Activated naive CD8-positive, alpha-beta T cell treated with anti-CD3 and anti-CD28 coated beads, Interleukin-2, amount 10 ng/mL, durations not matched to agents 7 days and 5 days (primary cell): ENCODE results near the gene LRRC27. TPM values are rescaled to one million over a fixed set of nuclear protein-coding genes. Genes with fewer than 3 reads are reported as not detected.
A peak's percentile ranks its signal among the peaks of the same experiment; 100 is the strongest.

ENCODE experiments used
- ATAC-seq: fragments of 150-1000 bp; cut with Tn5 transposase; one replicate; pipeline ENCODE4 v1.10.0; 2021; ENCODE audit warnings: low read depth, moderate library complexity
- POLR2A ChIA-PET: fragments of 350-600 bp; sonication (Branson Sonifier 250); formaldehyde crosslinking; loops from one replicate; lab custom pipeline; 2021; ENCODE audit warnings: antibody characterized with exemption; lab: Charles Lee
- DNase-seq: peaks from one replicate; pipeline ENCODE4 v3.0.0; 2021
- H3K27ac Mint-ChIP-seq: one replicate; pipeline ENCODE4 v1.8.0; 2022; ENCODE audit warnings: mild to moderate bottlenecking, mixed read lengths
- H3K27me3 Mint-ChIP-seq: one replicate; pipeline ENCODE4 v1.8.0; 2022; ENCODE audit warnings: mild to moderate bottlenecking, moderate library complexity, mixed read lengths
- H3K36me3 Mint-ChIP-seq: one replicate; pipeline ENCODE4 v1.8.0; 2021; ENCODE audit warnings: mild to moderate bottlenecking, mixed read lengths
- H3K4me1 Mint-ChIP-seq: one replicate; pipeline ENCODE4 v1.8.0; 2021; ENCODE audit warnings: mixed read lengths
- H3K4me3 Mint-ChIP-seq: one replicate; pipeline ENCODE4 v1.8.0; 2022; ENCODE audit warnings: mild to moderate bottlenecking, moderate library complexity, mixed read lengths
- H3K9me3 Mint-ChIP-seq: one replicate; pipeline ENCODE4 v1.8.0; 2021; ENCODE audit warnings: mixed read lengths
- total RNA-seq, 2 experiments: library from RNA; stranded (reverse); gene quantifications; one replicate each; pipeline ENCODE4 v1.2.3, GENCODE V29; 2021

LRRC27 gene
- total RNA-seq, 2 experiments from 2014 or later: 4.7 to 6.3 TPM

DNA sequence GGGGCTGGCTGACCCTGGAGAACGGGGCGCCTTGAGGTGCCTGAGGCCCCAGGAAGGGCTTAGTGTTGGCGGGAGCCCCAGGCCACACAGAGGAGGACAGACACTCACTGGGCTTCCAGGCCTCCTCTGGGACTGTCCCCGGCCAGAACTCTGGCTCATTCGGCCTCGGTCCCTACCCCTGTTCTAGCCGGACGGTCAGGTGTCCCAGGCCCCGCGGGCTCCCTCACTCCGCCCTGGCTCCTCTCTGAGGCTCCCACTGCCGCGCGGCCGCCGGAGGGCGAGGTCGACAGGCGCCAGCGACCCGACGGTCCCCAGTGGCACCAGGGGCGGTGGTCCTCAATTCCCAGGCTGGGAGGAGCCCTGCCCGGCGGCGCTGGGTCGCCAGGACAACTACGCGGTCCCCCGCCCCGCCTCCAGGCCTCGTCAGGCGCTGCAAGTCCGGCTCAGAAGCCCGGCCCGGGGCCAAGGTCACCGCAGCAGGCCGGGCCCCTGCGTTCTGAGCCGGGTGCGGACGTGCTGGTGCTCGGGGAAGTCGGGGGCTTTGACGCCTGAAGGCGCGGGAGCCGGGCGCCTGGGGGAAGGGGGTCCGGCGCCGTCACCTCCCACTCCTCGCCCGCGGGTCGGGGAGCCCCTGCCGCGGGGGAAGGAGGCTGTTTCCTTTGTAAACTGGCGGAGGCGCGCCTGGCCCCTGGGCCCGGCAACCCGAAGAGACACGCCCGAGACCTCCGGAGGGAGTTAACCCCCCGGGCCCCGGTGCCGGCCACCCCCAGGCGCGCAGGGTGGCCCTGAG is 63.9 kb downstream of the LRRC27 start:
- ATAC-seq (peak; percentile 3), DNase-seq (no peak)
- Mint-ChIP-seq H3K27ac (no peak overlapping the region), H3K27me3 (peaks cover 2% of the 10 kb centered on the region), H3K36me3 (peaks cover 7% of the 10 kb centered on the region), H3K9me3 (peaks cover 7% of the 10 kb centered on the region), H3K4me3 (no peak overlapping the region), H3K4me1 (peaks cover 6% of the 10 kb centered on the region)
- POLR2A ChIA-PET: interaction anchor here (2.6 kb wide), 1 partner anchor 51 kb away, joined by 9 read pairs; no protein-coding TSS in a partner anchor

DNA sequence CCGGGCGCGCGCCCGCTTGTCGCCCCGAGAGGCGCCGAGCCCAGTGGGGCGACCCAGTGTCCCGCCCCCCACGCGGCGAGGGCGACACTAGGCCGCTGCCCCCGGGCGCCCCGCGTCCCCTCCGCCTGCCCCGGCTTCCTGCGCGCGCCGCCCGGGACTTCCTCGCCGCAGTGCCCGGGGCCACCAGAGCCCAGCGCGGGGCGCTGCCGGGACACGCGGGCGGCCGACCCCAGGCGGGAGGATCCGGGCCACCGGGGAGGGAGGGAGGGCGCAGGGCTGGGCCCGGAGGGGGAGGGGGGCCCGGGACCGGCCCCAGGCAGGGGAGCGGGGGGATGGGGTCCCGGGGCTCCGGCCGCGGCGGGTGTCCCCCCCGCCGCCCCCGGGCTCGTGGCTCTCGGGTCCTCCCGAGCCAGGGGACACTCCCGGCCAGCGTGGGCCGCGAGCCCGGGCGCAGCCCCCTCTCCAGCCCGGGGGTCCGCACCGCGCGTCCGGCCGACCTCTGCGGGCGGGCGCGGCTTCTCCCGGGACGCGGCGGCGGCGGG is 64.6 kb downstream of the LRRC27 start:
- peak; percentile 84 for DNase-seq
- Mint-ChIP-seq H3K4me3 (no peak overlapping the region), H3K27me3 (peaks cover 2% of the 10 kb centered on the region), H3K9me3 (peaks cover 7% of the 10 kb centered on the region), H3K36me3 (peaks cover 7% of the 10 kb centered on the region), H3K27ac (no peak overlapping the region), H3K4me1 (peaks cover 6% of the 10 kb centered on the region)
- peak; percentile 78 for ATAC-seq
- POLR2A ChIA-PET: interaction anchor here (1.0 to 4.0 kb wide), 3 partner anchors 11 to 51 kb away, joined by 3 to 33 read pairs (median 4); no protein-coding TSS in a partner anchor

DNA sequence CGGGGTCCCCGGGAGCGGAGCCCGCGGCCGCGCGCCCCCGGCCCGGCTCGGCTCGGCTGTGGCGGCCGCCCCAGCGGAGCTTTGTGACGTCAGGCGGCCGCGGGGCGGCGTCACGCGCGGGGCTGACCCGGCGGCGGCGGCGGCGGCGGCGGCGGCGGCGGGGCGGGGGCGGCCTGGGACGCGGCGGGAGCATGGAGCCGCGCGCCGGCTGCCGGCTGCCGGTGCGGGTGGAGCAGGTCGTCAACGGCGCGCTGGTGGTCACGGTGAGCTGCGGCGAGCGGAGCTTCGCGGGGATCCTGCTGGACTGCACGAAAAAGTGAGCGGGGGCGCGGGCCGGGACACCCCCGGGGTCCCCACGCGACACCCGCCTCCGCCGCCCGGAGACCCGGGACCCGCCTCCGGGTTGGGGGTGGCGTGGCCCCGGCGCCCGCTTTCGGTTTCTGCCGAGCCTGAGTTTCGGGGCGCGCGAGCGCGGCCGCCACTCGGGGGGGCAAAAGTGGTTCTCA is 65.1 kb downstream of the LRRC27 start, which contains the start of gene PWWP2B:
TSS of gene PWWP2B (plus strand) at position 165 of the 506 bp plus-strand sequence. CDS start at position 192, 27 bp downstream.
- H3K27ac Mint-ChIP-seq: peak within 1 kb of the TSS; percentile 92
- H3K9me3 Mint-ChIP-seq: peaks cover 5% of the 10 kb centered on the region
- peak; percentile 79 for DNase-seq
- peak within 1 kb of the TSS; percentile 89 for H3K4me3 Mint-ChIP-seq
- POLR2A ChIA-PET: interaction anchor here (1.0 to 4.0 kb wide), 4 partner anchors 11 to 50 kb away, joined by 3 to 33 read pairs (median 4); no protein-coding TSS in a partner anchor
- peak; percentile 35 for ATAC-seq
- H3K4me1 Mint-ChIP-seq: peaks cover 5% of the 10 kb centered on the region
- peaks cover 2% of the 10 kb centered on the region for H3K27me3 Mint-ChIP-seq
- peaks cover 5% of the 10 kb centered on the region for H3K36me3 Mint-ChIP-seq

DNA sequence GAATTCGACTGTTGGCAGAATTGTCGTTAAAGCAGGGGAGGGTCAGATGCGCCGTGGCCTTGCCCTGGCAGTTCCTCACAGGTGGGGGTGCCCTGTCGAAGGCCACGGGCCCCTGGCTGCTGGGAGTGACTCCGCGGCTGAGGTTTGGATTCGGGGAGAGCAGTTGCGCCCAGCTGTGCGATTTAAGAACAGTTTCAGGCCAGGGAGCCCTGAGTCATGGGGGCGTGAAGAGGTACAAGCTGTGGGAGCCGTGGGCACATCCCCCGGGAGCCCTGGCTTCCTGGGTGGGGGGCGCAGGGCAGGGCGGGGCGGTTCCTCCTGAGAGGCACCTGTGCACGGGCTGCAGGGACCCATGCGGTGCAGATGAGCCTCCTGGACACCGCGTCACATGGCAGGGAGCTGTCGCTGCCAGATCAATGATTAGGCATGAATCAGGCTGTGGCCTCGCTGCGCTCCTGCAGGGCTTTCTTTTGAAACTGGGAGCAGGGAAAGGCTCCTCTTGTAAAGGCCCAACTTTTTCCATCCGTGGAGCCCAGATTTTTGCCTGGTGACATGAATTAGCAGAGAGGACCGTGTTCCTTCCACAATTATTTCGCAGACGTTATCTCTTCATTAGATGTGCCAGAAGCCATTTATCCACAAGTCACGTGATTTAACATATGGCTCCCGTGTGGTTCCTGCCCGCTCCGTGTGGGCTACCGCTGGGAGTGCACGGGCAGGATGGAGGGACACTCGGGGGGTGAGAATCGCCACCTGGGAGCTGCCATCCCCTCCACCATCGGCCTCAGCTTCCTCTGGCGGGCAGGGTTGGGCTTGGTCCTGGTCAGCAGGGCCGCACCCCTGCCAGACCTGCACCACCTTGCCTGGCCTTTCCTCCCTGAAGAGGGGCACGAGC is 65.9 kb downstream of the LRRC27 start:
- Mint-ChIP-seq H3K4me1 (peaks cover 5% of the 10 kb centered on the region), H3K9me3 (no peaks in the 10 kb centered on the region), H3K27me3 (peaks cover 2% of the 10 kb centered on the region), H3K27ac (peak overlapping the region; percentile 92), H3K36me3 (no peaks in the 10 kb centered on the region), H3K4me3 (peak overlapping the region; percentile 89)
- peak; percentile 16 for ATAC-seq
- peak; percentile 61 for DNase-seq
- POLR2A ChIA-PET: interaction anchor here (0.8 to 4.0 kb wide), 6 partner anchors 10 to 49 kb away, joined by 3 to 33 read pairs (median 4); no protein-coding TSS in a partner anchor

DNA sequence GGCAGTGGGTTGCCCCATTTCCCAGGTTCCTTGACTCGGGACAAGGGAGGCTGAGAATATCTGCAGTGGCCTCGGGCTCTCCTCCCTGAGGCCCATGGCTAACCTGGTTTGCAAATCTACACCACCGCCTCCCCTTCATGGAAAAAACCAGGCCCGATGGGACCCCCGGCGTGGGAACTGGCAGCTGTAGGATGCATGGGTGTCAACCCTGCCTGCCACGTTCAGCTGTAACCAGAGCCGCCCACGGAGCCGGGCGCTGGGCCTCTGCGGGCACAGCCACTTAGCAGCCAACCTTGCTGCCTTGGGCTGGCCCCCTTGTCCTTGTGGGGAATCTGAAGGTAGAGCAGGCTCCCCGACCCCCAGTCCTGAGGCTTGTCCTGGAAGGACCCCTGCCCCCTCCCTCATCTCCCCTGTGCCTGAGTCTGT is 66.6 kb downstream of the LRRC27 start:
- peaks cover 2% of the 10 kb centered on the region for H3K27me3 Mint-ChIP-seq
- POLR2A ChIA-PET: interaction anchor here (0.8 to 4.0 kb wide), 3 partner anchors 11 to 49 kb away, joined by 3 to 33 read pairs (median 3); no protein-coding TSS in a partner anchor
- ATAC-seq: no peak
- no peaks in the 10 kb centered on the region for H3K9me3 Mint-ChIP-seq
- H3K4me3 Mint-ChIP-seq: peak overlapping the region; percentile 89
- peaks cover 5% of the 10 kb centered on the region for H3K4me1 Mint-ChIP-seq
- H3K27ac Mint-ChIP-seq: no peak overlapping the region
- H3K36me3 Mint-ChIP-seq: no peaks in the 10 kb centered on the region
- DNase-seq: no peak

DNA sequence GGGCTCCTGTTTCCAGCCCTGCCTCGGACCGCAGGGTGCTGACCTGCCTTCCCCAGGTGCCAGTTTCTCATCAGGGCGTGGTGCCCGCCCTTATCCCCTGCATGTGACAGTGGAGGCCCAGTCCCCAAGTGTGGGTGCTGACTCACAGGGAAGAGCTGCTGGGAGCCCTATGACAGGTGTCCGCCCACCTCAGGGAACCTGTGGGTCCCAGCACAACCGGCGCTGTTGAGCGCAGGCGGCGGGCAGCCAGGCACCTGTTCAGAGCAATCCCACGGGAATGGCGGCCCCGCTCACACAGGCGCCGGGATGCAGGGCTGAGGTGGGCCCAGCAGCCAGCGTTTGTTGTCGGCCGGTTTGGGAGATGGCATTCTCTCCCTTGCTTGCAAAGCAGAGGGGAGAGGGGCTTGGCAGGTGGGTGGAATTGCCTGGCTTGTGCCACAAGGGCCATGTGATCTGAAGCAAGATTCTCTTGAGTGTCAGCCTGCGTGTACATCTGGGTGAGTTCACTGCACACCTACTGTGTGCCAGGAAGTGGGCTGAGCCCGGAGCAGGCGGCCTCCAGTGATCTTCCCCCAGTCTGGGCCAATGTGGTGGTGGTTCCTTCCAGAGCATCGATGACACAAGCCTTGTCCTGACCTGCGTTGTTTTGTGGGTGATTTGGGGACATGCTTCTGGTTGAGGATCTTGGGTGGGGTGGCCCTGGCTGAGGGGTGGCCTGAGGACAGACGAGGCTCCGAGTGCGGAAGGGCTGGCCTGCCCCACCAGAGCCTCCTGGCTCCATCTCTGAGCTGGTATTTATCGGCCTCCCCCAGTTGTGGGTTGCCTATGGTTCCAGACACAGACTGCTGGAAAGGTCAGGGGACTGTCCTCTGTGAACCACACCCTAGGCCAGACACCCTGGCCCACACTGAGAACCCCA is 67.4 kb downstream of the LRRC27 start:
- no peaks in the 10 kb centered on the region for H3K27me3 Mint-ChIP-seq
- ATAC-seq (no peak), DNase-seq (no peak)
- POLR2A ChIA-PET: interaction anchor here (4.0 kb wide), 1 partner anchor 48 kb away, joined by 33 read pairs; no protein-coding TSS in a partner anchor
- H3K4me3 Mint-ChIP-seq: peak overlapping the region; percentile 39
- H3K36me3 Mint-ChIP-seq: no peaks in the 10 kb centered on the region
- H3K9me3 Mint-ChIP-seq: no peaks in the 10 kb centered on the region
- peaks cover 5% of the 10 kb centered on the region for H3K4me1 Mint-ChIP-seq
- no peak overlapping the region for H3K27ac Mint-ChIP-seq

DNA sequence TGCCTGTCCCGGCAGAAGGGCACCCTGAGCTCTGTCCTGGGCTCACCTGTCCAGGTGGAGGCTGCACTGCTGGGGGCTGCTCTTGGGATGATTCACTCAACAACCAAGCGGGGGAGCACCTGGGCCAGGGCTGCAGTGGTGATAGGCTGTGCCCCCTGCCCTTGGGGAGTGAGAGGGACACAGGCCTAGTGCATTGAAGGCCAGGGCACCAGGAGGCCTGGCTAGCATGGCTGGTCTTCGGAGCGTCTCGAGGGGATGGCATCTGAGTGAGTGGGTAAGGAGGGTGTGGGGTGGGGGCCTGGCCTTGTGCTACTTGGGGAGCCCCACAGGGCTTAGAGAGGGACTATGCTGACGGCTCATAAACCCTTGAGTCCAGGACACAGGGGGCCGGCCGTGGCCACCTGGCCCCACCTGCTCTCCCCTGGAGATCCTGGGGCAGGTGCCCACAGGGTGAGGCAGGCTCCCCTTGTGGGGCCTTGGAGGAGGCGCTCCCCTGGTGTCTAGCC is 68.1 kb downstream of the LRRC27 start:
- H3K27ac Mint-ChIP-seq: no peak overlapping the region
- H3K4me3 Mint-ChIP-seq: no peak overlapping the region

DNA sequence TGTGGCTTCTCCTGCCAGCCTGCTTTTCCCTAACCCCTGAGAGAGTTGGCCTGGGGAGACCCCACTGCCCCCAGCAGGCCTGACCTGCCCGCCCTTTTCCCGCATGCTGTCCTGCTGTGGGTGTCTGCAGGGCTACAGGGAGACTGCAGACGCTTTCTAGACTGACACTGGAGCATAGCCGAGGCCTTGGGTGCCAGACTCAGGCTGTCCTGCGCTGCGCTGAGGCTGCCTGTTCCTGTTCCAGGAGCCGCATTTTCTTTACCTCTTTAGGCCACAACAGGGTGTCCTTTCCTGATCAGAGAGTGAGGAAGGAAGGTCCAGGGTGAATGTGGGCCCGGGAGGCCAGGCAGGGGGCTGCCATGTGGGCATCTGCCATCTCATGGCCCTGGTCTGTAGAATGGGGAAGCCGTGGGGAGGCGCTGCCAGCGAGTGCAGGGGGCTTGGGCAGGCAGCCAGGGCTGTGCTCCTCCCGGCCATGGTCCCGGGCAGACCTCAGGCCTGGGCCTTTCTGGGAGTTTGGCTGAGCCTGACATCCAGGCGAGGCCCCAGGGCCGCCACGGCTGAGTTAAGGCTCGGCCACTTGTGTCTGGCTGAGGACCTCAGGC is 68.7 kb downstream of the LRRC27 start:
- DNase-seq (no peak), ATAC-seq (no peak)
- Mint-ChIP-seq H3K4me3 (no peak overlapping the region), H3K27ac (no peak overlapping the region), H3K27me3 (no peaks in the 10 kb centered on the region), H3K9me3 (no peaks in the 10 kb centered on the region), H3K4me1 (peaks cover 5% of the 10 kb centered on the region), H3K36me3 (no peaks in the 10 kb centered on the region)
- POLR2A ChIA-PET: interaction anchor here (4.0 kb wide), 1 partner anchor 47 kb away, joined by 33 read pairs; no protein-coding TSS in a partner anchor

More for the DNA sequence above, 68.1 kb downstream of the LRRC27 start:
- POLR2A ChIA-PET: interaction anchor here (4.0 kb wide), 1 partner anchor 47 kb away, joined by 33 read pairs; no protein-coding TSS in a partner anchor
- Mint-ChIP-seq H3K27me3 (no peaks in the 10 kb centered on the region), H3K4me1 (peaks cover 5% of the 10 kb centered on the region), H3K36me3 (no peaks in the 10 kb centered on the region), H3K9me3 (no peaks in the 10 kb centered on the region)
- ATAC-seq (no peak), DNase-seq (no peak)

DNA sequence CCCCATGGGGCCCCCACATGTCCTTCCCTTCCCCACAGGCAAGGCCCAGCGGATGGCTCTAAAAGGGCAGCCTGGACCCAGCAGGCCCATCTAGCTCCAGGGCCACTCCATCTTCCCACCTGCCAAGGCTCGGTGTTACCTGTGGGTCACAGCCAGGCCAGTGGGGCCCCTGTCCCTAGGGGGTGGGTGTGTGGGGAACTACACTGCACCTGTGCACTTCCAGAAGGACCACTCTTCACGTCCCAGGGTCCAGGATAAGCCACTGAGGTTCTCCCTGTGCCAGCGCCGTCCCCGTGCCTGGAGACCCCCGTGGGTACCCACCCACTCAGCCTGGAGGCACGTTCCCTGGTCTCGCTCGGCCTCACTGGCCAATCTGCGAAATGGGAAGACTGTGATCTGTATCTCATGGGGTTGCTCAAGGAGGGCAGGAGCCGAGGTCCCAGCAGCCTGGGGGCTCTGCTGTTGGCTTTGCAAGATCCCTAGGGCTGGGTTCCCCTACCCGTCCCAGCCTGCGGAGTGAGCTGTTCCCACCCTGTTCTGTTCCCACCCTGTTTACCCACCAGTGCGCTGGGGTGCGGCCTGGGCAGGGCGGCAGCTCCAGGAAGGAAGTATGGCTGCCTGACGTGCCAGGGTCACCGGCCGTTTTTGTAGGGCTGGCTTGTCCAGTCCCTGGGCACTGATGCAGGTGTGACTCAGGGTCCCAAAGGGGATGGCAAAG is 69.6 kb downstream of the LRRC27 start:
- H3K36me3 Mint-ChIP-seq: no peaks in the 10 kb centered on the region
- H3K4me3 Mint-ChIP-seq: no peak overlapping the region
- peaks cover 5% of the 10 kb centered on the region for H3K4me1 Mint-ChIP-seq
- H3K27me3 Mint-ChIP-seq: no peaks in the 10 kb centered on the region
- POLR2A ChIA-PET: interaction anchor here (1.0 to 1.4 kb wide), 2 partner anchors 44 to 45 kb away, joined by 3 to 5 read pairs; no protein-coding TSS in a partner anchor
- no peaks in the 10 kb centered on the region for H3K9me3 Mint-ChIP-seq
- no peak for DNase-seq
- no peak for ATAC-seq
- H3K27ac Mint-ChIP-seq: no peak overlapping the region

DNA sequence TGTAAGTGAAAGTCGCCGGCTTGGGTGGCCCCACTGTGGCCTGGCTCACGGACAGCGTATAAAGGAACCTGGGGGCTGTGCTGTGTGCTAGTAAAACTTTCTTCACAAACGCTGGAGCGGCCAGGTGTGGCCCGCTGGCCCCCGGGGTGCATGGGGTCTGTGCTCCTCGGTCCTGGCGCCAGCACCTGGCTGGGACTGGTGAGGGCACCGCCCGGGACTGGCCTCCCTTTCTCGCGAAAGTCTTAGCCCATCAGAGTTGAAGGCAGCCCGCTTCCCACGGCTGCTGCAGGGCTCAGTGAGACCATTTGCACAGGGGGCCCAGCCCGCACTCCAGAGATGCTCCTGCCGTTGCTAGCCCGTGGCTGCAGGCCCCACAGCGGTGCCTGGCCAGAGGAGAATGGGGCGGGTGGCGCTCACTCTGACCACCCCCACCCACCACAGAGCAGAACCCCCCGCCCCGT is 70.8 kb downstream of the LRRC27 start:
- H3K4me3 Mint-ChIP-seq: no peak overlapping the region

More for the DNA sequence above, 70.8 kb downstream of the LRRC27 start:
- ATAC-seq (no peak), DNase-seq (no peak)
- H3K27ac Mint-ChIP-seq: no peak overlapping the region
- POLR2A ChIA-PET: interaction anchor here (1.4 kb wide), 1 partner anchor 44 kb away, joined by 5 read pairs; no protein-coding TSS in a partner anchor
- H3K9me3 Mint-ChIP-seq: no peaks in the 10 kb centered on the region
- peaks cover 1% of the 10 kb centered on the region for H3K36me3 Mint-ChIP-seq
- H3K27me3 Mint-ChIP-seq: no peaks in the 10 kb centered on the region
- peaks cover 9% of the 10 kb centered on the region for H3K4me1 Mint-ChIP-seq
